ENCODE data around the gene DIAPH2.

The DIAPH2 gene

GRCh38 chrX:97367125-97367524, 682.5 kb downstream of the DIAPH2 start:
- TF ChIP-seq CTCF (IDR thresholded peaks at IDR 0.05): no peak

- no peak for TF ChIP-seq CTCF (IDR thresholded peaks at IDR 0.05)
Observed at GRCh38 chrX:97369947-97370346, 685.3 kb downstream of the DIAPH2 start.

GRCh38 chrX:97372001-97372766, 687.5 kb downstream of the DIAPH2 start:
- TF ChIP-seq CTCF (IDR thresholded peaks at IDR 0.05): no peak

GRCh38 chrX:97374266-97374665, 689.6 kb downstream of the DIAPH2 start:
- TF ChIP-seq CTCF (IDR thresholded peaks at IDR 0.05): no peak

- no peak for TF ChIP-seq CTCF (IDR thresholded peaks at IDR 0.05)
Observed at GRCh38 chrX:97380200-97380599, 695.6 kb downstream of the DIAPH2 start.

GRCh38 chrX:97384685-97385084, 700.0 kb downstream of the DIAPH2 start:
- no peak for TF ChIP-seq CTCF (IDR thresholded peaks at IDR 0.05)

- TF ChIP-seq CTCF (IDR thresholded peaks at IDR 0.05): no peak
Observed at GRCh38 chrX:97387004-97387403, 702.4 kb downstream of the DIAPH2 start.

- no peak for TF ChIP-seq CTCF (IDR thresholded peaks at IDR 0.05)
Observed at GRCh38 chrX:97389761-97390192, 705.1 kb downstream of the DIAPH2 start.
